Fibroblast of lung (primary cell): ENCODE measurements around the gene BRD7.

Source experiments
- CTCF ChIP-seq, 2 donors: IDR thresholded peaks in 1 of 2; conservative IDR thresholded peaks in 1 of 2; 1 replicate in 1 of 2; 2 replicates in 1 of 2; pipeline ENCODE4 v1.5.1; 2011 to 2012; ENCODE audit warnings: low read length in 2 of 2, control low read depth in 1 of 2, inconsistent platforms in 1 of 2, low read depth in 1 of 2, mild to moderate bottlenecking in 1 of 2
- EZH2 ChIP-seq: IDR thresholded peaks from 2 replicates; pipeline ENCODE4 v1.5.1; 2012; ENCODE audit warnings: low read length, control low read depth, mild to moderate bottlenecking; ENCODE audit errors: missing control alignments

GRCh38 chr16:50289950-50290764 is 78.6 kb downstream of the BRD7 start:
- TF ChIP-seq CTCF (conservative IDR thresholded peaks at IDR 0.05 in 1 of 2, IDR thresholded peaks at IDR 0.05 in 1 of 2; ENCODE audit: low read depth in 1 of 2, low read length in 2 of 2), result no peak
- TF ChIP-seq EZH2, result no peak
